ENCODE measurements around the gene DPYD.

GRCh38 chr1:97368296-97368695, 552.5 kb downstream of the DPYD start:
- TF ChIP-seq CTCF (IDR thresholded peaks at IDR 0.05): no peak
- no peak for TF ChIP-seq POLR2A (IDR thresholded peaks at IDR 0.05)
- TF ChIP-seq POLR2AphosphoS5 (IDR thresholded peaks at IDR 0.05): no peak
- no peak for TF ChIP-seq EP300 (IDR thresholded peaks at IDR 0.05)

Data from sigmoid colon (tissue), 4 donors.